Activated T-helper 17 cell treated with anti-CD3 and anti-CD28 coated beads, Interleukin-2, amount 50 U/mL, for 72 hours (primary cell): ENCODE results near the gene FLNB. TPM values are rescaled to one million over a fixed set of nuclear protein-coding genes. Genes with fewer than 3 reads are reported as not detected.
A peak's percentile ranks its signal among the peaks of the same experiment; 100 is the strongest.

Experiments
- ATAC-seq: fragments of 150-1000 bp; cut with Tn5 transposase; replicated peaks from 2 replicates; pipeline ENCODE4 v1.10.0; 2021; ENCODE audit warnings: mild to moderate bottlenecking, moderate library complexity
- H3K27ac Mint-ChIP-seq: one replicate; pipeline ENCODE4 v1.8.0; 2022; ENCODE audit warnings: mixed read lengths
- H3K27me3 Mint-ChIP-seq: one replicate; pipeline ENCODE4 v1.8.0; 2022; ENCODE audit warnings: mixed read lengths
- H3K36me3 Mint-ChIP-seq: one replicate; pipeline ENCODE4 v1.8.0; 2022; ENCODE audit warnings: low read depth, mild to moderate bottlenecking, mixed read lengths
- H3K4me1 Mint-ChIP-seq: one replicate; pipeline ENCODE4 v1.8.0; 2022; ENCODE audit warnings: mixed read lengths
- H3K4me3 Mint-ChIP-seq: one replicate; pipeline ENCODE4 v1.8.0; 2022; ENCODE audit warnings: mild to moderate bottlenecking, mixed read lengths
- H3K9me3 Mint-ChIP-seq: one replicate; pipeline ENCODE4 v1.8.0; 2022; ENCODE audit warnings: mixed read lengths
- total RNA-seq, 2 donors: library from RNA; stranded (reverse); gene quantifications; one replicate each; pipeline ENCODE4 v1.2.3, GENCODE V29; 2022

Gene FLNB
- total RNA-seq, 2 donors from 2014 or later: 22.5 to 23.6 TPM

GRCh38 chr3:58025837-58026569, 17.8 kb downstream of the FLNB start:
- H3K4me1 Mint-ChIP-seq: peaks cover 29% of the 10 kb centered on the region
- H3K4me3 Mint-ChIP-seq: peak overlapping the region; percentile 24
- peaks cover 5% of the 10 kb centered on the region for H3K36me3 Mint-ChIP-seq
- no peaks in the 10 kb centered on the region for H3K9me3 Mint-ChIP-seq
- no peak for ATAC-seq
- peak overlapping the region; percentile 85 for H3K27ac Mint-ChIP-seq
- no peaks in the 10 kb centered on the region for H3K27me3 Mint-ChIP-seq

- Mint-ChIP-seq H3K36me3 (peaks cover 5% of the 10 kb centered on the region), H3K27ac (peak overlapping the region; percentile 85), H3K4me3 (peak overlapping the region; percentile 24), H3K4me1 (peaks cover 29% of the 10 kb centered on the region), H3K27me3 (no peaks in the 10 kb centered on the region), H3K9me3 (no peaks in the 10 kb centered on the region)
- peak; percentile 43 for ATAC-seq
Observed at GRCh38 chr3:58026598-58026997, 18.4 kb downstream of the FLNB start.

GRCh38 chr3:58027704-58028317, 19.6 kb downstream of the FLNB start:
- Mint-ChIP-seq H3K36me3 (peaks cover 5% of the 10 kb centered on the region), H3K4me3 (peak overlapping the region; percentile 24), H3K27ac (peak overlapping the region; percentile 85), H3K9me3 (no peaks in the 10 kb centered on the region), H3K4me1 (peaks cover 26% of the 10 kb centered on the region), H3K27me3 (no peaks in the 10 kb centered on the region)
- peak; percentile 66 for ATAC-seq

- Mint-ChIP-seq H3K4me3 (no peak overlapping the region), H3K9me3 (no peaks in the 10 kb centered on the region), H3K27ac (peak overlapping the region; percentile 47), H3K27me3 (no peaks in the 10 kb centered on the region), H3K36me3 (peaks cover 5% of the 10 kb centered on the region), H3K4me1 (peaks cover 26% of the 10 kb centered on the region)
- ATAC-seq: no peak
Observed at GRCh38 chr3:58028902-58029301, 20.7 kb downstream of the FLNB start.

- ATAC-seq: no peak
- Mint-ChIP-seq H3K36me3 (peaks cover 5% of the 10 kb centered on the region), H3K27me3 (no peaks in the 10 kb centered on the region), H3K9me3 (no peaks in the 10 kb centered on the region), H3K27ac (no peak overlapping the region), H3K4me1 (peaks cover 30% of the 10 kb centered on the region), H3K4me3 (no peak overlapping the region)
Observed at GRCh38 chr3:58029842-58030584, 21.8 kb downstream of the FLNB start.

- Mint-ChIP-seq H3K36me3 (peaks cover 5% of the 10 kb centered on the region), H3K4me3 (no peak overlapping the region), H3K27me3 (no peaks in the 10 kb centered on the region), H3K4me1 (peaks cover 33% of the 10 kb centered on the region), H3K9me3 (no peaks in the 10 kb centered on the region), H3K27ac (no peak overlapping the region)
- no peak for ATAC-seq
Observed at GRCh38 chr3:58032186-58032585, 24.0 kb downstream of the FLNB start.

GRCh38 chr3:58034738-58035523, 26.7 kb downstream of the FLNB start:
- peak overlapping the region; percentile 67 for H3K4me3 Mint-ChIP-seq
- no peaks in the 10 kb centered on the region for H3K36me3 Mint-ChIP-seq
- H3K4me1 Mint-ChIP-seq: peaks cover 28% of the 10 kb centered on the region
- H3K9me3 Mint-ChIP-seq: no peaks in the 10 kb centered on the region
- peak overlapping the region; percentile 75 for H3K27ac Mint-ChIP-seq
- H3K27me3 Mint-ChIP-seq: no peaks in the 10 kb centered on the region
- ATAC-seq: peak; percentile 99

GRCh38 chr3:58035524-58036255, 27.5 kb downstream of the FLNB start:
- H3K4me1 Mint-ChIP-seq: peaks cover 25% of the 10 kb centered on the region
- no peaks in the 10 kb centered on the region for H3K27me3 Mint-ChIP-seq
- peak overlapping the region; percentile 75 for H3K27ac Mint-ChIP-seq
- no peaks in the 10 kb centered on the region for H3K9me3 Mint-ChIP-seq
- H3K4me3 Mint-ChIP-seq: peak overlapping the region; percentile 67
- ATAC-seq: no peak
- no peaks in the 10 kb centered on the region for H3K36me3 Mint-ChIP-seq

- ATAC-seq: no peak
- H3K27me3 Mint-ChIP-seq: no peaks in the 10 kb centered on the region
- H3K27ac Mint-ChIP-seq: peak overlapping the region; percentile 75
- H3K36me3 Mint-ChIP-seq: no peaks in the 10 kb centered on the region
- no peaks in the 10 kb centered on the region for H3K9me3 Mint-ChIP-seq
- no peak overlapping the region for H3K4me3 Mint-ChIP-seq
- peaks cover 25% of the 10 kb centered on the region for H3K4me1 Mint-ChIP-seq
Observed at GRCh38 chr3:58036293-58037032, 28.2 kb downstream of the FLNB start.

- H3K27me3 Mint-ChIP-seq: no peaks in the 10 kb centered on the region
- H3K4me1 Mint-ChIP-seq: peaks cover 25% of the 10 kb centered on the region
- no peak overlapping the region for H3K4me3 Mint-ChIP-seq
- H3K27ac Mint-ChIP-seq: no peak overlapping the region
- no peak for ATAC-seq
- H3K36me3 Mint-ChIP-seq: no peaks in the 10 kb centered on the region
- H3K9me3 Mint-ChIP-seq: no peaks in the 10 kb centered on the region
Observed at GRCh38 chr3:58037141-58037910, 29.1 kb downstream of the FLNB start.

- H3K27me3 Mint-ChIP-seq: no peaks in the 10 kb centered on the region
- no peak overlapping the region for H3K4me3 Mint-ChIP-seq
- no peak overlapping the region for H3K27ac Mint-ChIP-seq
- no peak for ATAC-seq
- H3K4me1 Mint-ChIP-seq: peaks cover 29% of the 10 kb centered on the region
- H3K9me3 Mint-ChIP-seq: no peaks in the 10 kb centered on the region
- no peaks in the 10 kb centered on the region for H3K36me3 Mint-ChIP-seq
Observed at GRCh38 chr3:58038675-58039292, 30.6 kb downstream of the FLNB start.

- Mint-ChIP-seq H3K4me1 (peaks cover 29% of the 10 kb centered on the region), H3K4me3 (no peak overlapping the region), H3K27ac (no peak overlapping the region), H3K36me3 (no peaks in the 10 kb centered on the region), H3K9me3 (no peaks in the 10 kb centered on the region), H3K27me3 (no peaks in the 10 kb centered on the region)
- ATAC-seq: no peak
Observed at GRCh38 chr3:58039601-58040000, 31.4 kb downstream of the FLNB start.
